Measurements from ENCODE around the gene CCNJ.
A peak's percentile ranks its signal among the peaks of the same experiment; 100 is the strongest.

The CCNJ gene

DNA sequence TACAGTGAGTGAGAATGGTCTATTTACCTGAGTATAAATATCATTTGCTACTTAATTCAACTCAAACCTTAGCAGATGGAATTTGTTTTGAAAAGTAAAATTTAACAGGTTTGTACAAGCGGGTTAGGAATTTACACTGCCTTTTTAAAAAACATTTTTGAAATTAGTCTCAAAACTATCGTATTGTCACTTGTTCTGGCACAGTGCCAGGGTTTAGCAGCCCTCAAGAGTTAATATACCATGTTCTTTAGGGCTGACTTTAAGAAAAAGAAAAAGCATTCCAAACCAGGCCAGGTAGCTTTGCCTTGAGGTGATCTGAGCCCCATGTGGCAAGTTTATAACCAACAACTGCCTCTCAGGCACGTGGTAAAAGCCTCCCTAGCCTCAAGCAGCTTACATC lies 17.8 kb downstream of the CCNJ start:
- DNase-seq (ENCODE audit: low spot score): no peak

GRCh38 chr10:96072674-96073073 lies 29.3 kb downstream of the CCNJ start:
- DNase-seq (ENCODE audit: low spot score): no peak

- DNase-seq (ENCODE audit: low spot score): peak; percentile 32
These were observed 30.3 kb downstream of the CCNJ start for GRCh38 chr10:96073722-96074121.

GRCh38 chr10:96074776-96075175 lies 31.4 kb downstream of the CCNJ start:
- DNase-seq (ENCODE audit: low spot score): no peak

DNA sequence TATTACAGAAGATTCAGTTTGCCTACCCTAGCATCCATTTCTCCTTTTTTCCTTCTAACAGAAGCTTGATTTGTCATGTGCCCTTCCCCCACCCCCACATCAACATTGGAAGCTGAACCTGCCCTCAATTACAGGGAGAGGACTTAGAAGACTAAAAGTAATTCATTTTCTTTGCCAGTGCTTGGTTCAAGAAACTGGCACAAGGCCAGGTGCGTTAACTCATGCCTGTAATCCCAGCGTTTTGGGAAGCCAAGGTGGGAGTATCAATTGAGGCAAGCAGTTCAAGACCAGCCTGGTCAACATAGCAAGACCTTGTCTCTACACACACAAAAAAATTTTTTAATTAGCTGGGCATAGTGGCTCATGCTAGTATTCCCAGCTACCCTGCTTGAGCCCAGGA lies 32.6 kb downstream of the CCNJ start:
- no peak for DNase-seq (ENCODE audit: low spot score)

- no peak for DNase-seq (ENCODE audit: low spot score)
These were observed 33.8 kb downstream of the CCNJ start for GRCh38 chr10:96077156-96077555.

DNA sequence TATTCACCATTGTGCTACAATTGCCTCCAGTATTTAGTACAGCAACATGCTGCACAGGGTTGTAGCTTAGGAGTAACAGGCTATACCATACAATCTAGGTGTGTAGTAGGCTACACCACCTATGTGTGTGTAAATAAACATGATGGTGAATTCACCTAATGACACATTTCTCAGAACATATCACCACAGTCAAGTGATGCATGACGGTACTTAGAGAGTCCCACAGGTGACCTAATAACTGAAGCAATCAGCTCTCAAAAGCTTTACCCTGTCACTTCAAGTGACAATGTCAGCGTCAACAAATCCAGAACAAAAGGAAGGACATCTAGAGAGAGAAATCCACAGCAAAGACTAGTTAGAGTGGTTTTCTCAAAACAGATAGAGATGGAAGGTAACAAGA lies 38.8 kb downstream of the CCNJ start:
- DNase-seq (ENCODE audit: low spot score): no peak

GRCh38 chr10:96082748-96083147 lies 39.4 kb downstream of the CCNJ start:
- DNase-seq (ENCODE audit: low spot score): no peak

DNA sequence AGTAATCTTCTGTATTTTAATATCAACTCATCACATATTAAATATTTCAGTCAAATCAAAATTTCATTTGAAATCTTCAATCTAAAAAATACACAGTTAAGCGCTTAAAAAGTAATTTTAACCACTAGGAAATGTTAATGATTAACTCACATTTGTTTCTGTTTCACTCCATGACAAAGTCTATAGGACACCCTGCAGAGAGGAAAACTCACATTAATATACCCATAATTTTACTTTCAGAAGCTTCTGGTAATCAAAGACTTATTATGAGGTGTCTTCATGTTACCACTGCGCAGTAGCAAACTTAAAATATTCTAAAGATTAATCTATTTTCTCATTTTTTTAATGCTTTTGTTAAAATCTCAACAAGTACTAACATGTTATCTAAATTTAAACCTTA lies 45.7 kb downstream of the CCNJ start:
- DNase-seq (ENCODE audit: low spot score): no peak

DNA sequence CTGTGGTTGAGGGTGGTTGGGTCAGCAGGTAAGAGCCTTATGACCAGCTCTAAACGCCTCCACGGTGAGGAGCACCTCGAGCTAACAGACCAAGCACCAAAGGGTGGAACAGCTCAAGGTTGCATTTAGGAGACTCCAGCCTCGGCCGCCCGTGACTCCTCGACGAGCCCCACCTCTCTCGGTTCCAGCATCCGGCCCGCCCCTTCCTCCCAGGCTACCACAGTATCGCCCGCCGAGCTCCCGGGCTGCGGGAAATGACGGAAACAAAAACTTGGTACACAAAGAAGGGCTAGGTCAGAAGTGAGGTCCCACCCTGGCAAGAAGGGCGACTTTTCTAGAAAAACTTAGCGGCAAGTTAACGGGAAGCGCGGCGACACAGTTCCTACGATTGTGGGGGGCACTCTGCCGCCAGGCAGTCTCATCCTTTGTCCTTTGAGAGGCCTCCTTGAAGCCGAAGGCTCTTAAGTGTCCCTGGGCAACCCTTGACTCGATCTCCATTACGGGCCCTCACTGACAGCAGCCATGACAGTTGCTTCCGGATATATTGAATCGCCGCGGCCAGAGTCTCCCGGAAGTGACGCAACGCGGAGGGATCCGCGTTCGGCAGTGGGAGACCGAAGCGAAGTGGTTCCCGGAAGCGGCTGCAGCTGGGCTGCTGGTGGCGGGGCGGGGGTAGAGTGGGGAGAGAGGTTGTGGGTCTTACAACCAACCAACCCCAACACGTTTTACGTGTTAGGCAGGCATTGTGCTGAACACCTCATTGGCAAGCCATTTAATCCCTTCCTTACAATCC lies 46.5 kb downstream of the CCNJ start:
- DNase-seq (ENCODE audit: low spot score): peak; percentile 94

DNA sequence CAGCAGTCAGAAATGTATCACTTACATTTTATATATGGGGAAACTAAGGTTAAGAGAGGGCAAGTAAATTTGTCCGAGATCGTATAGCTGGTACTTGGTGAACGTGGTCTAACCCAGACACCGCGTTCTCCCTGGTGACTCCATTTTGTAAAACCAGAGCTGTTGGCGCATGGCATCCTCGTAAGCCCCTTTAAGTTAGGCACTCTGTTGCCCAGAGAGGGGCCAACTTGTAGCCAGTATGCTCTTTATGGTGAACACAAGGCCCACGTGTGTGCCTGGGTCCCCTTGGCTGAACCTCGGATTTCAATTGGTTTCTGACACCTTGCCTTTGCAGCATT lies 47.0 kb downstream of the CCNJ start:
- no peak for DNase-seq (ENCODE audit: low spot score)

DNA sequence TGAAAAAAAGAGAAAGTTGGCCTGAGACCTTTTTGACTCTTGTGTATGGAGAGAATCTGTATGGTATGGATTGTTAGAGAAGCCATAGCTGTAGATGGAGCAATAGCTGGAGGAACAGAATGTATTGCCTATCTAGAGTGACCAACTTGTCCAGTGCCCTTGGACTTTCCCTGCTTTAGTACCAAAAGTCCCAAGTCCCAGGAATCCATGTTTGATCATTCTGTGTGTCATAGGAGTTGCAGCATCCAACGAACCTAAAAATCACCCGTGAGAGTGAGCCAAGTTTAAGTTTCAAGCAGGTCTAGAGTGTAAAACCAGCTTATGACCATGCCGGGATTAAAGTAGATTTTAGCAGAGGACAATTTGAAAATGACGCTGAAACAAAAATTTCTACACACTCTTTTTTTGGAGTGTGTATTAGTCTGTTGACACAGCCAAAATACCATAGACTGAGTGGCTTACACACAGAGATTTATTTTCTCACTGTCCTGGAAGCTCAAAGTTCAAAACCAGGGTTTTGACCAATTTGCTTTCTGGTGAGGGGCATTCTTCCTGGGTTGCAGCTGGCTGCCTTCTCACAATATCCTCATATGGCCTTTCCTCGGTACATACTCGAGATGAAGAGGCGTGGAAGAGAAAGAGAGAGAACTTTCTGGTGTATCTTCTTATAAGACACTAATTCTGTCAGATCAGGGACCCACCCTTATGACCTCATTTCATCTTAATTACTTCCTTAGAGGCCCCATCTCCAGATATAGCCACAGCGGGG lies 49.8 kb downstream of the CCNJ start:
- DNase-seq (ENCODE audit: low spot score): no peak

- no peak for DNase-seq (ENCODE audit: low spot score)
These were observed 50.6 kb downstream of the CCNJ start for GRCh38 chr10:96093948-96094347.

DNA sequence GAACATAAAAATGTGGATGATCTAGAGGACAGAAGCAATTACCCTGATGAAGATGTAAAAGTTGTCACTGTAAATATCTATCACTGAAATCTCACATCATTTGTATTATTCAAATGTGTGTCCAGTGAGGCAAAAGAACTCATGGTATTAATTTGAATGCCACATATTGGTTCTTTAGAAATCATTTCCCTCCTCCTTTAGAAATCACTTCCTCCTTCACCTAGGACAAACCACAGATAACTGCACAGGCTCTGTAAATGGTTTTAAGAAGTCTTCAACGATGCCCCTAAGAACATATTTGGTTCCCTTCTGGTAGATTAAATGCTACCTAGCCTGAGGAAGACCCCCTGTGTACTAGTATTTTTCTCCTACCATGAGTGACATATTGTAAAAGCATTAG lies 53.6 kb downstream of the CCNJ start:
- no peak for DNase-seq (ENCODE audit: low spot score)

DNA sequence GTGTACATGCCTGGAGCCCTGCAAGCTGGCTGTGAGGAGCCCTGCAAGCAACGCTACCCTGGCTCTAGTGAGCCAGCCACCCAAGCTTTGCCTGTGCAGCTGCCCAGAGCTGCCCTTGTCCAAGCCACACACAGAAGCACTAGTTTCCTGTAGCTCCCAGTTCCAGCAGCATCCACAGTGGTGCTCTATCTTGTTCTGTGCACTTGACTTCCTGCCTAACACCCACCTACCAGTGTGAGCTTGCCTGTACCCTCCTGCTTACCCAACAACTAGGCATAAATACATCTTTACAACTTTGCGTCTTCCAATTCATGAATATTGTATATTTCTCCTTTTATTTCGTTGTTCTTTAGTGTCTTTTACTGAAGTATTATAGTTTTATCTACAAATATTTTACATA lies 54.5 kb downstream of the CCNJ start:
- no peak for DNase-seq (ENCODE audit: low spot score)

GRCh38 chr10:96107623-96108038 lies 64.2 kb downstream of the CCNJ start:
- DNase-seq (ENCODE audit: low spot score): no peak
